K562 (cell line): ENCODE data around the gene FPR1. TPM values are rescaled to one million over a fixed set of nuclear protein-coding genes. Genes with fewer than 3 reads are reported as not detected.

Experiments
- CUX1 ChIP-seq: fragments of 200-800 bp; sonication (Bioruptor generic); IDR thresholded peaks from 2 replicates; pipeline ENCODE4 v1.6.1; 2016; ENCODE audit warnings: missing genetic modification characterization, missing compliant biosample characterization
- ZBTB11 ChIP-seq, 3 experiments: fragments of 200-800 bp in 1 of 3; fragments of 250-450 bp in 1 of 3; fragments of 450-650 bp in 1 of 3; sonication (Bioruptor Pico) in 1 of 3; sonication (Bioruptor generic) in 1 of 3; formaldehyde crosslinking in 1 of 3; IDR thresholded peaks; 2 replicates each; pipeline versions ENCODE4 v1.6.1 to v1.8.0; 2016 to 2022; ENCODE audit warnings: mild to moderate bottlenecking in 2 of 3, missing genetic modification characterization in 2 of 3, missing compliant biosample characterization in 1 of 3, moderate library complexity in 1 of 3
- ZNF644 ChIP-seq: fragments of 200-800 bp; sonication (Bioruptor generic); IDR thresholded peaks from 2 replicates; pipeline ENCODE4 v1.6.1; 2016; ENCODE audit warnings: low read depth, missing genetic modification characterization, missing compliant biosample characterization
- polyA plus RNA-seq, 8 experiments: library from polyadenylated mRNA; depleted of rRNA in 4 of 8; stranded (reverse) in 5 of 8; unstranded in 3 of 8; fragments of >200 nt; fragmentation: Nextera tagmentation in 2 of 8; fragmentation: Illumina TruSeq in 1 of 8; extraction: Ambion mirVana in 2 of 8; extraction: Trizol in 1 of 8; gene quantifications; 2 replicates each; pipeline versions ENCODE4 v1.2.1 to v1.2.3, GENCODE V29; 2011 to 2014; ENCODE audit warnings: inconsistent platforms in 1 of 8, missing spikeins in 1 of 8
- total RNA-seq, 7 experiments: library from RNA; depleted of rRNA in 6 of 7; stranded (reverse); fragments of >200 nt in 6 of 7; fragmentation: Illumina TruSeq in 2 of 7; extraction: Trizol in 2 of 7; gene quantifications; 2 replicates each; pipeline versions ENCODE4 v1.2.1 to v1.2.3, GENCODE V29; 2011 to 2021; ENCODE audit warnings: low replicate concordance in 1 of 7

FPR1 gene
- total and polyA plus RNA-seq, 9 of the 15 experiments (the other 6 are each of a cell fraction or from before 2014, with no cell fraction given): 0.06 to 0.25 (median 0.14) TPM; not detected in 4

- no peak for TF ChIP-seq CUX1 (CRISPR knock-in tag)
- TF ChIP-seq ZNF644: no peak
- no peak for TF ChIP-seq ZBTB11 (CRISPR knock-in tag; IDR thresholded peaks at IDR 0.05)
- TF ChIP-seq, all 486 proteins: peak for 0
Measured at GRCh38 chr19:51721905-51722304, 29.8 kb downstream of the FPR1 start (continued).
